Measurements from ENCODE around the gene BCKDHA.
A peak's percentile ranks its signal among the peaks of the same experiment; 100 is the strongest.

The BCKDHA gene

DNA sequence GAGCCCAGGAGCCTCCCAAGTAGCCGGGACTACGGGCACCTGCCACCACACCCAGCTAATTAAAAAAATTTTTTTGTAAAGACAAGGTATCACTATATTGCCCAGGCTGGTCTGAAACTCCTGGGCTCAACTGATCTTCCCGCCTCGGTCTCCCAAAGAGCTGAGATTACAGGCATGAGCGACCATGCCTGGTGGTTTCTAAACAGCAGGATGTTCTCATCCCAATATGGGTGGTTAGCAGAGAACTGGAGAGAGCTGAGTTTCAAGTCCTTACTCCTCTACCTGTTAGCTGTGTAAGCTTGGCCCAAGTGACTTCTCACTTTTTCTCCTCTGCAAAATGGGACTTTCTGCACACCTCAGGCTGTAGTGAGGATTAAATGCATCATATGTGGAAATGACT is 13.3 kb upstream of the BCKDHA start:
- H3K27me3 ChIP-seq (ENCODE audit: insufficient read depth, low read length): no peaks in the 10 kb centered on the region
- DNase-seq: no peak
- no peak overlapping the region for H3K9ac ChIP-seq (ENCODE audit: low read length)
- H3K4me3 ChIP-seq (ENCODE audit: low read depth, low read length): no peak overlapping the region
- no peaks in the 10 kb centered on the region for H3K4me1 ChIP-seq (ENCODE audit: control insufficient read depth in 1 of 2, insufficient read depth in 2 of 2, low read length in 2 of 2)
- no peak overlapping the region for H2BK12ac ChIP-seq (ENCODE audit: low read length)
- H3K23ac ChIP-seq (ENCODE audit: low read length): no peak overlapping the region
- H3K36me3 ChIP-seq (ENCODE audit: control insufficient read depth in 1 of 2, insufficient read depth in 2 of 2, low read length in 2 of 2): peaks cover 0 to 7% of the 10 kb centered on the region in 2 experiments
- H3K4me2 ChIP-seq (ENCODE audit: low read length): no peak overlapping the region
- no peak overlapping the region for H4K91ac ChIP-seq (ENCODE audit: low read depth, low read length)
- no peak overlapping the region for H2BK120ac ChIP-seq (ENCODE audit: insufficient read depth, low read length, poor library complexity)
- H2BK5ac ChIP-seq (ENCODE audit: low read depth, low read length, poor library complexity): no peak overlapping the region
- H3K79me2 ChIP-seq (ENCODE audit: control insufficient read depth, insufficient read depth, low read length, poor library complexity): no peaks in the 10 kb centered on the region
- H2AFZ ChIP-seq (ENCODE audit: insufficient read depth, low read length, poor library complexity): no peak overlapping the region
- H3K27ac ChIP-seq (ENCODE audit: low read depth, low read length): no peak overlapping the region
- no peak overlapping the region for H3K4ac ChIP-seq (ENCODE audit: low read depth, low read length)
- H3K18ac ChIP-seq (ENCODE audit: low read length): no peak overlapping the region
- no peaks in the 10 kb centered on the region for H3K79me1 ChIP-seq (ENCODE audit: low read length)
- H3K14ac ChIP-seq (ENCODE audit: low read length): no peak overlapping the region
- no peak overlapping the region for H4K12ac ChIP-seq (ENCODE audit: low read depth, low read length)
- no peak overlapping the region for H4K8ac ChIP-seq (ENCODE audit: low read depth, low read length)
- no CpG with 5 or more reads among the region's 5 CpGs for WGBS (ENCODE audit: extremely low coverage, insufficient coverage, insufficient read length)
- peaks cover 2% of the 10 kb centered on the region for H3K9me3 ChIP-seq (ENCODE audit: insufficient read depth, low read depth, low read length)
- H2AK5ac ChIP-seq (ENCODE audit: low read length): no peak overlapping the region

DNA sequence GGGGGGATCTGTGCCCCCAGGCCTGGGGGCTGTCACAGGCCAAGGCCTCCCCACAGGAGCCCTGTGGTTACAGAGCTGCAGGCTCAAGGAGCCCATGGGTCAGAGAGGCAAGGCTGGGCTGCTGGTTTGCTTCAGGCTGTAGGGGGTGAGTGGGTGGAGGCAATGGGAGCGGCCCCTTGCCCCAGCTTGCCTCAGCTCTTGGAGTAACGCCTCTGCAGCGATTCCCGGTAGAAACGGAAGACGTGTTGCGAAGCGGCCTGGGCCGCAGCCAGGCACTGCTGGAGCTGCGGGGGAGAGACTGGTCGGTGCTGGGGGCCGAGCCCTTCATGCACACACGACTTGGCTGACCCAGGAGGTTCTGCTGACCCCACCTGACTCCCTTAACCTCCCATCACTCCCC is 11.2 kb upstream of the BCKDHA start:
- H4K12ac ChIP-seq (ENCODE audit: low read depth, low read length): no peak overlapping the region
- no peak overlapping the region for H2AFZ ChIP-seq (ENCODE audit: insufficient read depth, low read length, poor library complexity)
- peaks cover 6 to 19% of the 10 kb centered on the region in 2 experiments for H3K36me3 ChIP-seq (ENCODE audit: control insufficient read depth in 1 of 2, insufficient read depth in 2 of 2, low read length in 2 of 2)
- no peaks in the 10 kb centered on the region for H3K4me1 ChIP-seq (ENCODE audit: control insufficient read depth in 1 of 2, insufficient read depth in 2 of 2, low read length in 2 of 2)
- no peak overlapping the region for H2AK5ac ChIP-seq (ENCODE audit: low read length)
- no peak overlapping the region for H4K8ac ChIP-seq (ENCODE audit: low read depth, low read length)
- no peak overlapping the region for H3K9ac ChIP-seq (ENCODE audit: low read length)
- no CpG with 5 or more reads among the region's 13 CpGs for WGBS (ENCODE audit: extremely low coverage, insufficient coverage, insufficient read length)
- H2BK120ac ChIP-seq (ENCODE audit: insufficient read depth, low read length, poor library complexity): no peak overlapping the region
- no peak overlapping the region for H2BK12ac ChIP-seq (ENCODE audit: low read length)
- DNase-seq: no peak
- H3K9me3 ChIP-seq (ENCODE audit: insufficient read depth, low read depth, low read length): peaks cover 2% of the 10 kb centered on the region
- H4K91ac ChIP-seq (ENCODE audit: low read depth, low read length): no peak overlapping the region
- no peak overlapping the region for H3K18ac ChIP-seq (ENCODE audit: low read length)
- no peaks in the 10 kb centered on the region for H3K27me3 ChIP-seq (ENCODE audit: insufficient read depth, low read length)
- no peak overlapping the region for H3K23ac ChIP-seq (ENCODE audit: low read length)
- H3K79me2 ChIP-seq (ENCODE audit: control insufficient read depth, insufficient read depth, low read length, poor library complexity): no peaks in the 10 kb centered on the region
- H3K79me1 ChIP-seq (ENCODE audit: low read length): no peaks in the 10 kb centered on the region
- no peak overlapping the region for H3K14ac ChIP-seq (ENCODE audit: low read length)
- no peak overlapping the region for H3K27ac ChIP-seq (ENCODE audit: low read depth, low read length)
- no peak overlapping the region for H3K4ac ChIP-seq (ENCODE audit: low read depth, low read length)
- H2BK5ac ChIP-seq (ENCODE audit: low read depth, low read length, poor library complexity): no peak overlapping the region
- H3K4me2 ChIP-seq (ENCODE audit: low read length): no peak overlapping the region
- no peak overlapping the region for H3K4me3 ChIP-seq (ENCODE audit: low read depth, low read length)

DNA sequence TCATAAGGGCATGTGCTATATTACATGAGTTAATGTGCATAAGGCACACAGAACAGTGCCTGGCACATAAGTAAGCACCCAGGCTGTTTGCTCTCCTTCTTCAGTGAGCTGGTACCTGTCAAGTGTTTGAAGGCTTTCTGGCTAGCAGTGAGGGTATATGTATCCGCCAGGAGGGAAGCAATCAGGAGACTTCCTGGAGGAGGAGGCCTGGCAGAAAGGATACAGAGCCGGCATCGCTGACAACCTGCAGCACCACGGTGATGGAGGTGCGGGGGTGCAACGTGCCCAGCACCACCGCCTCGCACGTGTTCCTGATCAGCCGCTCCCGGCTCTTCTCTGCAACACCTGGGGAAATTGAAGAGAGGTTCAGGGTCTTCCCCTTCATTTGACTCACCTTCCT is 6.0 kb upstream of the BCKDHA start:
- Histone ChIP-seq H3K4me3 (ENCODE audit: low read depth, low read length) (peak overlapping the region; percentile 50), H3K14ac (ENCODE audit: low read length) (no peak overlapping the region), H4K12ac (ENCODE audit: low read depth, low read length) (no peak overlapping the region), H2BK5ac (ENCODE audit: low read depth, low read length, poor library complexity) (no peak overlapping the region), H3K79me2 (ENCODE audit: control insufficient read depth, insufficient read depth, low read length, poor library complexity) (no peaks in the 10 kb centered on the region), H2BK12ac (ENCODE audit: low read length) (no peak overlapping the region), H3K79me1 (ENCODE audit: low read length) (no peaks in the 10 kb centered on the region), H3K23ac (ENCODE audit: low read length) (no peak overlapping the region), H3K27ac (ENCODE audit: low read depth, low read length) (no peak overlapping the region), H2AFZ (ENCODE audit: insufficient read depth, low read length, poor library complexity) (no peak overlapping the region), H3K4me2 (ENCODE audit: low read length) (no peak overlapping the region), H3K36me3 (ENCODE audit: control insufficient read depth in 1 of 2, insufficient read depth in 2 of 2, low read length in 2 of 2) (peaks cover 10 to 24% of the 10 kb centered on the region in 2 experiments), H4K91ac (ENCODE audit: low read depth, low read length) (no peak overlapping the region), H3K9me3 (ENCODE audit: insufficient read depth, low read depth, low read length) (peaks cover 2% of the 10 kb centered on the region), H3K18ac (ENCODE audit: low read length) (no peak overlapping the region), H2AK5ac (ENCODE audit: low read length) (no peak overlapping the region), H2BK120ac (ENCODE audit: insufficient read depth, low read length, poor library complexity) (no peak overlapping the region), H3K4ac (ENCODE audit: low read depth, low read length) (no peak overlapping the region), H3K9ac (ENCODE audit: low read length) (no peak overlapping the region), H3K27me3 (ENCODE audit: insufficient read depth, low read length) (no peaks in the 10 kb centered on the region), H3K4me1 (ENCODE audit: control insufficient read depth in 1 of 2, insufficient read depth in 2 of 2, low read length in 2 of 2) (no peaks in the 10 kb centered on the region), H4K8ac (ENCODE audit: low read depth, low read length) (no peak overlapping the region)
- no peak for DNase-seq
- WGBS (ENCODE audit: extremely low coverage, insufficient coverage, insufficient read length): no CpG with 5 or more reads among the region's 11 CpGs

DNA sequence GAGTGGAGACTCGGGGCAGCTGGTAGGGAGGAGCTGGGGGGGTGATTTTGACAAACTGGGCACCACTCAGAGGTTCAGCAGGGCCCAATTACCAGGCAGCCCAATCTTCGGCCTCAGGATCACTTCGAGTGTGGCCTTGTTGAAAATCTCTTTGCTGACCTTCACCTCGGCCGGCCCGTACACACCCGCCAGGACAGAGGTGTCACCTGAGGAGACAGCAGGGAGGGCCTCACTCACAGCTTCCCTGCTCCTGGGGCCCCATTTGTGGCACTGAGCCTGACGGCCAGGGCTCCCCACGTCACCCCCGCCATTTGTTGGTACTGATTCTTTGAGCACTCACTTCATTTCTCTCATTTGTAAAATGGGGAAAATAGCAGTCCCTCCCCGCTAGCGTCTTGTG is 4.8 kb upstream of the BCKDHA start:
- Histone ChIP-seq H3K4me1 (ENCODE audit: control insufficient read depth in 1 of 2, insufficient read depth in 2 of 2, low read length in 2 of 2) (no peaks in the 10 kb centered on the region), H4K12ac (ENCODE audit: low read depth, low read length) (no peak overlapping the region), H3K4ac (ENCODE audit: low read depth, low read length) (no peak overlapping the region), H3K4me3 (ENCODE audit: low read depth, low read length) (no peak overlapping the region), H3K27ac (ENCODE audit: low read depth, low read length) (no peak overlapping the region), H2BK120ac (ENCODE audit: insufficient read depth, low read length, poor library complexity) (no peak overlapping the region), H2BK12ac (ENCODE audit: low read length) (no peak overlapping the region), H2AK5ac (ENCODE audit: low read length) (no peak overlapping the region), H3K18ac (ENCODE audit: low read length) (no peak overlapping the region), H4K91ac (ENCODE audit: low read depth, low read length) (no peak overlapping the region), H4K8ac (ENCODE audit: low read depth, low read length) (no peak overlapping the region), H3K14ac (ENCODE audit: low read length) (no peak overlapping the region), H2AFZ (ENCODE audit: insufficient read depth, low read length, poor library complexity) (no peak overlapping the region), H3K79me2 (ENCODE audit: control insufficient read depth, insufficient read depth, low read length, poor library complexity) (peaks cover 1% of the 10 kb centered on the region), H3K9me3 (ENCODE audit: insufficient read depth, low read depth, low read length) (peaks cover 2% of the 10 kb centered on the region), H3K36me3 (ENCODE audit: control insufficient read depth in 1 of 2, insufficient read depth in 2 of 2, low read length in 2 of 2) (peaks cover 10 to 24% of the 10 kb centered on the region in 2 experiments), H3K79me1 (ENCODE audit: low read length) (peaks cover 2% of the 10 kb centered on the region), H2BK5ac (ENCODE audit: low read depth, low read length, poor library complexity) (no peak overlapping the region), H3K27me3 (ENCODE audit: insufficient read depth, low read length) (no peaks in the 10 kb centered on the region), H3K4me2 (ENCODE audit: low read length) (no peak overlapping the region), H3K9ac (ENCODE audit: low read length) (no peak overlapping the region), H3K23ac (ENCODE audit: low read length) (no peak overlapping the region)
- no peak for DNase-seq
- no CpG with 5 or more reads among the region's 12 CpGs for WGBS (ENCODE audit: extremely low coverage, insufficient coverage, insufficient read length)

All from trophoblast cell (in vitro differentiated cells and primary cell).